Loucy (cell line): Measurements from ENCODE around the gene CDK15.

Experiments used
- H2AFZ ChIP-seq: fragments of 200-600 bp; sonication (generic); 2 replicates; pipeline ENCODE4 v1.6.0; 2016; ENCODE audit warnings: antibody characterized with exemption, mild to moderate bottlenecking, low read length, moderate library complexity
- H3F3A ChIP-seq: fragments of 200-600 bp; 2 replicates; pipeline ENCODE4 v1.6.0; 2016; ENCODE audit warnings: antibody characterized with exemption, low read depth, mild to moderate bottlenecking
- H3K27me3 ChIP-seq: fragments of 200-600 bp; sonication (generic); 2 replicates; pipeline ENCODE4 v1.6.1; 2014; ENCODE audit warnings: low read length, mild to moderate bottlenecking; ENCODE audit not compliant: insufficient read depth, poor library complexity, severe bottlenecking
- H3K36me3 ChIP-seq: fragments of 200-600 bp; sonication (generic); 2 replicates; pipeline ENCODE4 v1.6.1; 2016; ENCODE audit warnings: low read length; ENCODE audit not compliant: insufficient read depth
- H3K4me1 ChIP-seq: fragments of 200-600 bp; sonication (generic); 2 replicates; pipeline ENCODE4 v1.5.1; 2014; ENCODE audit warnings: low read length, mild to moderate bottlenecking; ENCODE audit not compliant: insufficient read depth, poor library complexity, severe bottlenecking
- H3K4me2 ChIP-seq: fragments of 200-600 bp; sonication (generic); 2 replicates; pipeline ENCODE4 v1.6.0; 2014; ENCODE audit warnings: antibody characterized with exemption, low read length, low read depth, mild to moderate bottlenecking; ENCODE audit not compliant: poor library complexity, severe bottlenecking
- H3K4me3 ChIP-seq: fragments of 200-600 bp; sonication (generic); 2 replicates; pipeline ENCODE4 v1.5.1; 2014; ENCODE audit warnings: low read length, mild to moderate bottlenecking, mixed read lengths; ENCODE audit not compliant: poor library complexity, severe bottlenecking
- H3K79me2 ChIP-seq: fragments of 200-600 bp; sonication (generic); 2 replicates; pipeline ENCODE4 v1.6.1; 2014; ENCODE audit warnings: low read length; ENCODE audit not compliant: insufficient read depth
- H3K9ac ChIP-seq: fragments of 200-600 bp; sonication (generic); 2 replicates; pipeline ENCODE4 v1.6.0; 2014; ENCODE audit warnings: mild to moderate bottlenecking, low read depth, low read length, moderate library complexity; ENCODE audit not compliant: poor library complexity, severe bottlenecking
- H3K9me2 ChIP-seq: fragments of 200-600 bp; sonication (generic); replicated peaks from 2 replicates; pipeline ENCODE4 v1.6.1; 2016; ENCODE audit warnings: low read depth, low read length, mixed read lengths
- H3K9me3 ChIP-seq: fragments of 200-600 bp; sonication (generic); 2 replicates; pipeline ENCODE4 v1.6.1; 2014; ENCODE audit warnings: mild to moderate bottlenecking, antibody characterized with exemption, low read length, low read depth; ENCODE audit not compliant: insufficient read depth
- H4K20me1 ChIP-seq: fragments of 200-600 bp; sonication (generic); 2 replicates; pipeline ENCODE4 v1.6.0; 2014; ENCODE audit warnings: antibody characterized with exemption, low read length, mild to moderate bottlenecking; ENCODE audit not compliant: insufficient read depth, poor library complexity, severe bottlenecking
- CTCF ChIP-seq: fragments of 200-600 bp; sonication (generic); conservative IDR thresholded peaks from 2 replicates; pipeline ENCODE4 v1.5.1; 2014; ENCODE audit warnings: mild to moderate bottlenecking, antibody characterized with exemption, low read length
- EZH2phosphoT487 ChIP-seq: fragments of 200-600 bp; IDR thresholded peaks from 2 replicates; pipeline ENCODE4 v1.6.1; 2018; ENCODE audit warnings: antibody characterized with exemption, mild to moderate bottlenecking, moderate library complexity, borderline replicate concordance

The CDK15 gene

GRCh38 chr2:201781557-201782051 is 24.7 kb upstream of the CDK15 start:
- Histone ChIP-seq H3K9me3 (no peaks in the 10 kb centered on the region), H3K4me2 (peak overlapping the region; percentile 75), H2AFZ (peak overlapping the region; percentile 93), H3K79me2 (peaks cover 27% of the 10 kb centered on the region; the same call in 1 of the 2 replicates), H4K20me1 (no peaks in the 10 kb centered on the region), H3K27me3 (no peaks in the 10 kb centered on the region), H3F3A (no peaks in the 10 kb centered on the region), H3K4me3 (peak overlapping the region; percentile 88), H3K36me3 (no peaks in the 10 kb centered on the region), H3K9me2 (no peaks in the 10 kb centered on the region), H3K4me1 (peaks cover 28% of the 10 kb centered on the region), H3K9ac (peak overlapping the region; percentile 77)
- no peak for TF ChIP-seq CTCF
- no peak for TF ChIP-seq EZH2phosphoT487

GRCh38 chr2:201784563-201784962 is 21.8 kb upstream of the CDK15 start:
- Histone ChIP-seq H3F3A (no peaks in the 10 kb centered on the region), H2AFZ (no peak overlapping the region), H3K27me3 (no peaks in the 10 kb centered on the region), H3K9me2 (no peaks in the 10 kb centered on the region), H4K20me1 (no peaks in the 10 kb centered on the region), H3K79me2 (peaks cover 10% of the 10 kb centered on the region; the same call in 1 of the 2 replicates), H3K9me3 (no peaks in the 10 kb centered on the region), H3K4me3 (no peak overlapping the region), H3K9ac (no peak overlapping the region), H3K36me3 (no peaks in the 10 kb centered on the region), H3K4me1 (peaks cover 6% of the 10 kb centered on the region), H3K4me2 (no peak overlapping the region)
- no peak for TF ChIP-seq EZH2phosphoT487
- no peak for TF ChIP-seq CTCF

- Histone ChIP-seq H3F3A (no peaks in the 10 kb centered on the region), H3K27me3 (no peaks in the 10 kb centered on the region), H4K20me1 (no peaks in the 10 kb centered on the region), H3K9me3 (no peaks in the 10 kb centered on the region), H3K79me2 (peaks cover 4% of the 10 kb centered on the region; the same call in 1 of the 2 replicates), H3K9me2 (no peaks in the 10 kb centered on the region), H3K36me3 (no peaks in the 10 kb centered on the region), H2AFZ (no peak overlapping the region), H3K4me1 (peaks cover 6% of the 10 kb centered on the region), H3K4me3 (no peak overlapping the region), H3K4me2 (no peak overlapping the region), H3K9ac (no peak overlapping the region)
- TF ChIP-seq CTCF (no peak), EZH2phosphoT487 (no peak)
These were observed 21.2 kb upstream of the CDK15 start for GRCh38 chr2:201785135-201785534.
